Fibroblast of skin of abdomen (primary cell): ENCODE measurements around the gene BTBD16.

Source experiments
- DNase-seq: peaks from one replicate; pipeline ENCODE4 v3.0.0-alpha.2; 2013

BTBD16 gene

DNA sequence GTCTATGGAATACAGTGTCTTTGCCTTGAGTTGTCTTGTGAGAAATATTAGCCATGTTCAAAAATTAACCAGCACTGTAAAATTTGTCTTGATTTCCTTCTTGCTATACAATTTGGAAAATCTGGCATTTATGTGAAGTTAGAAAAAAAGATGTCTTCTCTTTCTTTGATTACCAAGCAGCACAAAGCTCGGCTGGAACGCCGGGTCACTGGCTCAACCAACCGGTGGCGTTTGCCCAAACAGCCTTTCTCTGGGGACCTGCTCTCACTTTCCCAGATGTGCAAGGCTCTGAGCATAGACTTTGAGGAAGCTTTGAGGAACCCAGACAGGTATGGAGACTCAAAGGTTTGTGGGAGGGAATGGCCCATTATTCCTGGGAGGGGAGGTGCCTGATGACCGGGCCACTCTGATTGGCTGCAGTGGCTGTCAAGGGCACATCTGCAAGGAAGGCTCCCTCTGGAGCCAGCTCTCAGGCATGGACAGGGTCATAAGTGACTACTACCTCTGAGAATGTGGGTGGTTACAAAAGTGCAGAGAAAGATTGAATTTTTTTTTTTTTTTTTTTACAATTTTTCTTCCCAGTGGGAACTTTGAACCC lies 5.6 kb downstream of the BTBD16 start:
- DNase-seq: peak; percentile 39

GRCh38 chr10:122277526-122278136 lies 6.5 kb downstream of the BTBD16 start:
- DNase-seq: no peak

- DNase-seq: peak; percentile 34
Measured at GRCh38 chr10:122279725-122280141, 8.6 kb downstream of the BTBD16 start.

- no peak for DNase-seq
Measured at GRCh38 chr10:122280156-122280555, 9.1 kb downstream of the BTBD16 start.

GRCh38 chr10:122281018-122281626 lies 10.0 kb downstream of the BTBD16 start:
- DNase-seq: no peak

DNA sequence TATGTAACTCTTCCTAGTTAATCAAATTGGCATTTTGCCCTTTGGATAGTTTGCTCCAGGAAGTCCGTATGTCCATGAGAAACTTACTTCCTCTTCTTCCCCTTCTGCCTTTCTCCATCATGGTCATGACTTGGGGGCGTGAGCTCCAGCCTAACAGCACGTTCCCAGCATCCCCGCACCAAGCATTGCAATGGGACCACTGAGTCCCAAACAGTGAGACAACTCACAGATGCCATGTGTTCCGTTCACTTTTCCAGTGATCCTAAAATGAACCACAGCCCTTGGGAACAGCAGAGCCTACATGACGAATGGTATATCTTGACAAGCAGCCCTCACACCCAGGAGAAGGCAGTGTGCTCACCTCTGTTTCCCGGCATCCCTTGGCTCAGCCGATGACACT lies 10.7 kb downstream of the BTBD16 start:
- no peak for DNase-seq

DNA sequence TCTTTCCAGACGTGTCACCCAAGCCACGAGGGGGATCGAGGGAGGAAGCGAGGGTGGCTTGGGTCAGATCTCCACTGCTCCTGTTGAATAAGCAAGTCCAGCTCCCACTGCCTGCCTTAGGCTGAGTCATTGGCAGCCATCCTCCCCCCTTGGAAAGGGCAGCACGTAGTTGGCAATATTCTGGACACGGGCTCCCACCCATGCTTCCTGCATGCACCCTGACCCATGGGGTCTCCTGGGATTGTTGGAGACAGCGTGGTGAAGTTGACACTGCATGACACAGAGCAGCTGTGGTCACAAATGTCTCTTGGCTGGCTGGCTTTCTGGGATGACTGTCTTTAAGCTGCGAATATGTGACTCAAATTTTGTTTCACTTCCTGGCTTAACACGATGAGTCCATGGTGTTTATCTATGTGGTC lies 11.2 kb downstream of the BTBD16 start:
- no peak for DNase-seq

GRCh38 chr10:122282909-122283308 lies 11.8 kb downstream of the BTBD16 start:
- DNase-seq: no peak

DNA sequence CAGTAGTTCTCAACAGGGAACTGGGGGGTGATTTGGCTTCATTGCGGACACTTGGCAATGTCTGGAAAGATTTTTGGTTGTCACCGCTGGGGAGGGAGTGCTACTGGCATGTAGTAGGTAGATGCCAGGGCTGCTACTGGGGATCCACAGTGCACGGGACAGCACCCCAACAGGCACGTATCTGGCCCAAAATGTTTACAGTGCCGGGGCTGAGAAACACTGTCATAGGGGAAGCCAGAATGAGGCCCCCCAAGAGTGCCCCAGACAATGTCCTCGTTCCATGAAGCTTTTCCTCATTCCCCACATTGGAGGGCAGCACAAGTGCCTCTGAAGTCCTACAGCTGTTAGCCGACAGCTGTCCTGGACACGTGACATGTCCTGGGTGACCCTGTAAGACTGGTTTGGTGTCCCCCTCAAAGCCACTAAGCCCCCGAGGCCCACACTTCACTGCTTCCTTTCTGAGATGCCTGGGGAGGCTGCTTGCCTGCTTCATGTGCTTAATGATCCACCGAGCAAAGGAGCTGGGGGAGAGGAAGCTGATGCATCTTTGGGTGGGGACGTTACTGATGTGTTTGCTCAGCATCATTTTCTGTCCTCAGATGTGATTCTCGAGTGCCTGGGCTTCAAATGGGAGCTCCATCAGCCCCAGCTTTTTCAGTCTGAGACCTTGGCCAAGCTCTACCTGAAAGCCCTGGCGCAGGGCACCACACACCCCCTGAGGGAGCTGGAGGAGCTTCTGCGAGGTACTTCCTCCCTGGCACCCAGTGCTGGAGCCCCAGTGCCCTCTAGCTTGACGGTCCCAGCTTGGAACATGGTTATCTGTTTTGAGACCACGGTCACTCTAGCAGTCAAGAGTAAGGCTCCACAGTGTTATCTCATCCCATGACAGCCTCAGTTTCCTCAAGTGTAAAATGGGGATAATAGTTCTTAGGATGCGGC lies 14.7 kb downstream of the BTBD16 start:
- no peak for DNase-seq

- DNase-seq: peak; percentile 55
Measured at GRCh38 chr10:122286867-122287266, 15.8 kb downstream of the BTBD16 start.

- DNase-seq: no peak
Measured at GRCh38 chr10:122287570-122287969, 16.5 kb downstream of the BTBD16 start.

DNA sequence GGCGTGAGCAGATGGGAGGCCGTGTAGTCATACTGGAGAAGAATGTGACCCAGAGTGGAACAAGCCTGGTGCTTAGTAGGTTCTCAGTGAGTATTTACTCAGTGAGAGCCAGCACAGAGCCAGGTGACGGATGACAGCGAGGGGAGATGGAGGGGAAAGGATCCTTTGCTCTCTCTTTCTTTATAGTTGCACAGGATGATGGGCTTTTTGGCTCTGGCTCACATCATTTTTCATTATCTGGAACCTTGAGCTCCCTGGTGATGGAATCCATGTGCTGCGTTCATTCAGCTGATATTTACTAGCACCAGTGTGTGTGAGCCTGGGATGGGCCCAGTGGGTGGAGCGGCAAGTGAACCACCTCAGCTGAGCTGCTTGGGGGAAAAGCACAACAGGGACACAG lies 17.2 kb downstream of the BTBD16 start:
- no peak for DNase-seq

- DNase-seq: no peak
Measured at GRCh38 chr10:122288917-122289316, 17.8 kb downstream of the BTBD16 start.

DNA sequence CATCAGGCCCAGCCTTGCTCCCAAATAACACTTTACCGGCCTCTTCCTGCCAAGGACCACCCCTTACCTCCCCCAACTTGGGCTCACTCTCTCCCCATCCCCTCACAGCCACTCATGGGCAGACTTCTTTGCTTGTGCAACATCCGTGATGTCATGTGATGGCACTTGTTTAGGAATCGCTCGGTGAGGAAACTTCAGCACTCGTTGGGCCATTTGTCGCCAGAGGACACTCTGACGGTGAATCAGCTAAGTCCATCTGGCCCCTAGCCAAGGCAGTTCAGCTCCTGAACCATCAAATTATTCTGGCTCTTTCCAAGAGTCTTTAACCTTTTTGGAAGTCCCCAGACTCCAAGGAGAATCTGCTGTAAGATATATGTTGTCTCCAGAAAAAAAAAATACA lies 19.2 kb downstream of the BTBD16 start:
- no peak for DNase-seq

GRCh38 chr10:122290833-122291532 lies 19.9 kb downstream of the BTBD16 start:
- no peak for DNase-seq

- no peak for DNase-seq
Measured at GRCh38 chr10:122291739-122292138, 20.6 kb downstream of the BTBD16 start.

DNA sequence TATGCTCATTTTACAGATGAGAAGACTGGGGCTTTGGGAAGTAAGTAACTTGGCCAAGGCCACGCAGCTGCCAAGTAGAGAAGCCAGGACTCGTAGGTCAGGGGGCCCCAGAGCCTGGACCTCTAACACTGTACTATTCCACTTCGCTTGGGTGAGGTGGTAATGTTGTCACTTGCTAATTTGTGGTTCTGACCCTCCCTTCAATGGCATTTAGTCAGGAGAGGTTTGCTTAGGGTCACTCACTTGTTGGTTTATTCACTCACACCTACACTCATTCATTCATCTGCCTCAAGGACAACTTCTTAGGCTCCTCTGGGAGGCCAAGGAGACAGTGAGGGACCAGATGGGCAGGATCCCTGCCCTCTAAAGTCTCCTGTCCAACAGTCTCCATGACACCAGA lies 21.3 kb downstream of the BTBD16 start:
- DNase-seq: no peak

DNA sequence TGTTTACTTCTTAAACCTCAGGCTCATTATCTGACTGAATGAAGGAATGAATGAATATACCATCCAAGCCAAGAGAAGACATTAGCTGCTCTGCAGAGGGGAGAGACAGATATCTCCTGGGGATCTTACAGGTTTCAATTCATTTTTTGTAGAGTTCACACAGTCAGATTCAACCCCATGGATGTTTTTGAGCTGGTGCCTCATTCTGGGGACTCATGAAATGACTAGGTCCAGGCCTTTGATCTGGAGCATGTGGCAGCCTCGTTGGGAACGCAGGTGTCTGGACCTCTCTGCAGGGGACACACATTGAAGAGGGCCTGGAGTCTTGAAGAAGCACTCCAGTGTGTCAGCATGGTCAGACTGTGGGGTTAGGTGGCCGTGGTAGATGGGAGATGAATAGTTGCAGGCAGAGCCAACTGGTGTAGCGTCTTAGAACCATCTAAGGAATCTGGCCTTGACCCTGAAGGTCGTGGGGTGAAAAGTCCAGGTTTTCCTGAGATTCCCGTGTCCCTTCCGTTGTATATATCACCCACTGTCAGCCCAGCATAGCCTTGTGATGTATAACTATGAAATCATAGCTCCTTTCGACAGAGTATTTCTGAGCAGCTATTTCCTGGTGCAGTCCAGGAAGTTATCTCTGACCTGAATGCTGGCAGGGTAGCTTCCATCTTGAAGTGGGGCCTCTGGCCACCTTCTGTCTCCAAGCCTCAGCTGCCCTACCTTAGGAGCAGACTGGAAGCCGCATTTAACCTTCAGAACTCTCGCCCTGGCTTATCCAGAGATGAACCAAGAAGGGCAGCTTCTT lies 22.3 kb downstream of the BTBD16 start:
- no peak for DNase-seq

GRCh38 chr10:122293961-122294380 lies 22.9 kb downstream of the BTBD16 start:
- no peak for DNase-seq

- DNase-seq: no peak
Measured at GRCh38 chr10:122294511-122295450, 23.7 kb downstream of the BTBD16 start.

DNA sequence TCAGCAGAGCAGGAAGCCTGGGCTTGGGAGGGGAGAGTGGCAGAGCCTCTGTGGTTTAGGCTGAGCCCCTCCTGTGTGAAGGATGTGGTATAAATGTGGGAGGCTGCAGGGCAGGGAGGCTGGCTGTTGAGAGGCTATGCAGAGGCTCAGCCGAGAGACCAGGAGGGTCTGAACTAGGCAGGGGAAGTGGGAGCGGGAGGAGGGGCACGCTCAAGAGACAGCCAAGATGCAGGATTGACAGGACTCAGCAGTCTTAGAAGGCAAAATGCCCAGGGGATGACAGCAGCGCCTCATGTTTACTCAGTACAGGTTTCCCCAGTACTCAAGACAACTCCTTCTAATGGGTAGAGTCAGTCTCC lies 24.3 kb downstream of the BTBD16 start:
- no peak for DNase-seq
